COLO829 (cell line): ENCODE results near the gene TRPM8.
"Not testable (repeated sequence)": the region's sequence is repeated elsewhere in the genome, so short reads cannot be mapped to it uniquely, and the experiment has no call there.

ENCODE experiments used
- DNase-seq: peaks from one replicate; pipeline ENCODE4 v3.0.0; 2012; ENCODE audit warnings: low spot score

Gene TRPM8

GRCh38 chr2:233917116-233917515 is at the start of gene TRPM8:
TSS of gene TRPM8 (plus strand) at chr2:233917373. CDS start at chr2:233926538, 9,165 bp downstream.
- DNase-seq: no peak

- DNase-seq: no peak
Measured at GRCh38 chr2:233867993-233868532, 49.1 kb upstream of the TRPM8 start, which contains the start of gene MSL3B. TSS of gene MSL3B (minus strand) at chr2:233868386.

- no peak for DNase-seq
Measured at GRCh38 chr2:233871432-233871831, 45.7 kb upstream of the TRPM8 start.

- not testable (repeated sequence) for DNase-seq
Measured at GRCh38 chr2:233872125-233872524, 45.0 kb upstream of the TRPM8 start.

- DNase-seq: no peak
Measured at GRCh38 chr2:233882353-233882752, 34.8 kb upstream of the TRPM8 start.

GRCh38 chr2:233892793-233893192 is 24.4 kb upstream of the TRPM8 start:
- DNase-seq: no peak

- DNase-seq: not testable (repeated sequence)
Measured at GRCh38 chr2:233896253-233896652, 20.9 kb upstream of the TRPM8 start.

- no peak for DNase-seq
Measured at GRCh38 chr2:233901367-233901766, 15.8 kb upstream of the TRPM8 start.

- DNase-seq: no peak
Measured at GRCh38 chr2:233901884-233902283, 15.3 kb upstream of the TRPM8 start.

GRCh38 chr2:233905945-233906344 is 11.2 kb upstream of the TRPM8 start:
- no peak for DNase-seq

- DNase-seq: no peak
Measured at GRCh38 chr2:233907627-233908026, 9.5 kb upstream of the TRPM8 start.

GRCh38 chr2:233912691-233913423 is 4.3 kb upstream of the TRPM8 start:
- DNase-seq: peak; percentile 43

GRCh38 chr2:233915128-233915527 is 2.0 kb upstream of the TRPM8 start:
- DNase-seq: peak; percentile 41

GRCh38 chr2:233919319-233919718 is 2.1 kb downstream of the TRPM8 start:
- DNase-seq: no peak

- no peak for DNase-seq
Measured at GRCh38 chr2:233919938-233920337, 2.8 kb downstream of the TRPM8 start.

- DNase-seq: no peak
Measured at GRCh38 chr2:233922471-233922870, 5.3 kb downstream of the TRPM8 start.

GRCh38 chr2:233925402-233925801 is 8.2 kb downstream of the TRPM8 start:
- DNase-seq: no peak

GRCh38 chr2:233926806-233927205 is 9.6 kb downstream of the TRPM8 start:
- DNase-seq: no peak

GRCh38 chr2:233928594-233929351 is 11.6 kb downstream of the TRPM8 start:
- DNase-seq: peak; percentile 37

- peak; percentile 78 for DNase-seq
Measured at GRCh38 chr2:233929352-233930022, 12.3 kb downstream of the TRPM8 start.

GRCh38 chr2:233934524-233934923 is 17.4 kb downstream of the TRPM8 start:
- DNase-seq: no peak

- DNase-seq: no peak
Measured at GRCh38 chr2:233935426-233935825, 18.3 kb downstream of the TRPM8 start.
